ENCODE results near the gene HHAT. TPM values are rescaled to one million over a fixed set of nuclear protein-coding genes. Genes with fewer than 3 reads are reported as not detected.

The HHAT gene
- polyA plus RNA-seq, 4 donors = 12.7 to 14.2 (median 13.9) TPM

GRCh38 chr1:210698661-210699060, 370.0 kb downstream of the HHAT start:
- DNase-seq (ENCODE audit: low read depth in 4 of 4, low spot score in 2 of 4) = no peak

- no peak for DNase-seq (ENCODE audit: low read depth in 4 of 4, low spot score in 2 of 4)
Measured at GRCh38 chr1:210700083-210700482, 371.4 kb downstream of the HHAT start.

GRCh38 chr1:210700511-210700910, 371.8 kb downstream of the HHAT start:
- DNase-seq (ENCODE audit: low read depth in 4 of 4, low spot score in 2 of 4) = no peak

GRCh38 chr1:210702506-210702905, 373.8 kb downstream of the HHAT start:
- no peak for DNase-seq (ENCODE audit: low read depth in 4 of 4, low spot score in 2 of 4)

- no peak for DNase-seq (ENCODE audit: low read depth in 4 of 4, low spot score in 2 of 4)
Measured at GRCh38 chr1:210703593-210703992, 374.9 kb downstream of the HHAT start.

- DNase-seq (ENCODE audit: low read depth in 4 of 4, low spot score in 2 of 4) = no peak
Measured at GRCh38 chr1:210705086-210705485, 376.4 kb downstream of the HHAT start.

GRCh38 chr1:210706246-210706645, 377.5 kb downstream of the HHAT start:
- DNase-seq (ENCODE audit: low read depth in 4 of 4, low spot score in 2 of 4) = no peak

- DNase-seq (ENCODE audit: low read depth in 4 of 4, low spot score in 2 of 4) = no peak
Measured at GRCh38 chr1:210707300-210708240, 378.9 kb downstream of the HHAT start.

- no peak for DNase-seq (ENCODE audit: low read depth in 4 of 4, low spot score in 2 of 4)
Measured at GRCh38 chr1:210709701-210710100, 381.0 kb downstream of the HHAT start.

GRCh38 chr1:210711825-210712612, 383.3 kb downstream of the HHAT start:
- DNase-seq (ENCODE audit: low read depth in 4 of 4, low spot score in 2 of 4) = no peak

GRCh38 chr1:210715072-210715471, 386.4 kb downstream of the HHAT start:
- DNase-seq (ENCODE audit: low read depth in 4 of 4, low spot score in 2 of 4) = no peak

- no peak for DNase-seq (ENCODE audit: low read depth in 4 of 4, low spot score in 2 of 4)
Measured at GRCh38 chr1:210722410-210723081, 393.8 kb downstream of the HHAT start.

GRCh38 chr1:210723646-210724045, 394.9 kb downstream of the HHAT start:
- no peak for DNase-seq (ENCODE audit: low read depth in 4 of 4, low spot score in 2 of 4)

GRCh38 chr1:210724768-210725167, 396.1 kb downstream of the HHAT start:
- no peak for DNase-seq (ENCODE audit: low read depth in 4 of 4, low spot score in 2 of 4)

Other genes with a start within 250 kb of the HHAT start
- 1 to 10 TPM; 3.2 to 4.5 (median 3.7) TPM for gene SERTAD4, start 96.1 kb upstream of the HHAT start, polyA plus RNA-seq (ENCODE audit: insufficient read length in 4 of 4)

Measured in left renal cortex interstitium (tissue), 4 donors.